HEK293T (cell line): ENCODE results near the gene CASP8AP2.

Experiments
- BHLHE40 ChIP-seq: fragments of 450-650 bp; IDR thresholded peaks from 2 replicates; pipeline ENCODE4 v1.6.1; 2016; ENCODE audit warnings: mild to moderate bottlenecking, moderate library complexity, borderline replicate concordance
- FOXA1 ChIP-seq: fragments of 450-650 bp; IDR thresholded peaks from 2 replicates; pipeline ENCODE4 v1.6.1; 2016; ENCODE audit warnings: mild to moderate bottlenecking
- FOXK2 ChIP-seq: fragments of 450-650 bp; IDR thresholded peaks from 2 replicates; pipeline ENCODE4 v1.6.1; 2016; ENCODE audit warnings: mild to moderate bottlenecking
- FOXM1 ChIP-seq: fragments of 450-650 bp; IDR thresholded peaks from 2 replicates; pipeline ENCODE4 v1.6.1; 2017; ENCODE audit warnings: mild to moderate bottlenecking, borderline replicate concordance
- HDGF ChIP-seq: fragments of 450-650 bp; IDR thresholded peaks from 2 replicates; pipeline ENCODE4 v1.6.1; 2017; ENCODE audit warnings: antibody characterized with exemption, borderline replicate concordance
- NFRKB ChIP-seq: fragments of 450-650 bp; IDR thresholded peaks from 2 replicates; pipeline ENCODE4 v1.6.1; 2016; ENCODE audit warnings: mild to moderate bottlenecking, moderate library complexity
- SP1 ChIP-seq: fragments of 450-650 bp; IDR thresholded peaks from 2 replicates; pipeline ENCODE4 v1.6.1; 2017
- TARDBP ChIP-seq: fragments of 450-650 bp; IDR thresholded peaks from 2 replicates; pipeline ENCODE4 v1.6.1; 2016
- ZNF384 ChIP-seq: fragments of 450-650 bp; IDR thresholded peaks from 2 replicates; pipeline ENCODE4 v1.6.1; 2016
- TF ChIP-seq, protein P1 (sequence below): fragments of 450-650 bp; IDR thresholded peaks from 2 replicates; pipeline ENCODE4 v1.6.1; 2016

GRCh38 chr6:89790403-89790802 is 39.3 kb upstream of the CASP8AP2 start:
- TF ChIP-seq NFRKB (no peak), ZNF384 (no peak), SP1 (no peak), BHLHE40 (no peak), FOXA1 (no peak), HDGF (no peak), FOXM1 (no peak), TARDBP (no peak), FOXK2 (no peak)
- TF ChIP-seq, protein P1, sequence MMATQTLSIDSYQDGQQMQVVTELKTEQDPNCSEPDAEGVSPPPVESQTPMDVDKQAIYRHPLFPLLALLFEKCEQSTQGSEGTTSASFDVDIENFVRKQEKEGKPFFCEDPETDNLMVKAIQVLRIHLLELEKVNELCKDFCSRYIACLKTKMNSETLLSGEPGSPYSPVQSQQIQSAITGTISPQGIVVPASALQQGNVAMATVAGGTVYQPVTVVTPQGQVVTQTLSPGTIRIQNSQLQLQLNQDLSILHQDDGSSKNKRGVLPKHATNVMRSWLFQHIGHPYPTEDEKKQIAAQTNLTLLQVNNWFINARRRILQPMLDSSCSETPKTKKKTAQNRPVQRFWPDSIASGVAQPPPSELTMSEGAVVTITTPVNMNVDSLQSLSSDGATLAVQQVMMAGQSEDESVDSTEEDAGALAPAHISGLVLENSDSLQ: no peak
